ENCODE results near the gene JTB.

JTB gene

DNA sequence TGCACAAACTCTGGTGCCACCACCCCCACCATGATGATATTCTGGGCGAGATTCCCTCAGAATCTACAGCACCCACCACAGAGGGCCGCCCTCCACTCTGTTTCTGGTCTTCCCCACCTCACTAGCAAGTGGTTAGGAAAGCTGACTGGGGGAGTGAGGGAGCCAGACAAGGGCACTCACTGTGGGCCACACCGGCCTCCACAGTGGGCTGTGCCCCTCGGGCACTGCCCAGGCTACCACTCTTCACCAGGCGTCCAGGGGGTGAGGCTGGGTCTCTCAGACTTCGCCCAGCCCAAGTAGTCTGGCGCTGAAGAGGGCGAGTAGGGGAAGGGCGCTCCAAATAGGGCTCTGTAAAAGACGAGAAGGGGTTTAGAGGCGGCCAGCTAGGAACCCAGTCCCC is 43.5 kb downstream of the JTB start:
- no peak overlapping the region for H3K27ac ChIP-seq
- TF ChIP-seq, protein P1, sequence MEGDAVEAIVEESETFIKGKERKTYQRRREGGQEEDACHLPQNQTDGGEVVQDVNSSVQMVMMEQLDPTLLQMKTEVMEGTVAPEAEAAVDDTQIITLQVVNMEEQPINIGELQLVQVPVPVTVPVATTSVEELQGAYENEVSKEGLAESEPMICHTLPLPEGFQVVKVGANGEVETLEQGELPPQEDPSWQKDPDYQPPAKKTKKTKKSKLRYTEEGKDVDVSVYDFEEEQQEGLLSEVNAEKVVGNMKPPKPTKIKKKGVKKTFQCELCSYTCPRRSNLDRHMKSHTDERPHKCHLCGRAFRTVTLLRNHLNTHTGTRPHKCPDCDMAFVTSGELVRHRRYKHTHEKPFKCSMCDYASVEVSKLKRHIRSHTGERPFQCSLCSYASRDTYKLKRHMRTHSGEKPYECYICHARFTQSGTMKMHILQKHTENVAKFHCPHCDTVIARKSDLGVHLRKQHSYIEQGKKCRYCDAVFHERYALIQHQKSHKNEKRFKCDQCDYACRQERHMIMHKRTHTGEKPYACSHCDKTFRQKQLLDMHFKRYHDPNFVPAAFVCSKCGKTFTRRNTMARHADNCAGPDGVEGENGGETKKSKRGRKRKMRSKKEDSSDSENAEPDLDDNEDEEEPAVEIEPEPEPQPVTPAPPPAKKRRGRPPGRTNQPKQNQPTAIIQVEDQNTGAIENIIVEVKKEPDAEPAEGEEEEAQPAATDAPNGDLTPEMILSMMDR (conservative IDR thresholded peaks at IDR 0.05) = no peak

DNA sequence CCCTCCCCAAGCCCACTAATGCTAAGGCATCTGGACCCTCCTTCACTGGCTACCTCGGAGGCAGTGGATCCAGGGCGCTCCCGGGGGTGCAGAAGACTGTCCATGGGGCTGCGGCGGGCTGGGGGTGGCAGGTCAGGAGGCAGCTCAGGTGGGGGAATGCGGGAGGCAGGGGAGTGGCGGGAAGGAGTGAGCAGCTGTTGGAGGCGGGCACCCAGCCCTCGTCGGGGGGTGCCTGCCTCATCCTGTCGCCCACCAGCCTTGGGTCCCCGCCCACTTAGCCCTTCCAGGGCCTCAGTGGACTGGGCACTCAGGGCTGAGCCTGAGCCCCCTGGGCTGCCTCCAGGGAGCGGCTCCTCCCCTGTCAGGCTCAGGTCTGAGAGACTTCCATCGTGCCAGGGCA is 44.0 kb downstream of the JTB start:
- H3K27ac ChIP-seq = no peak overlapping the region
- TF ChIP-seq, protein P1 (conservative IDR thresholded peaks at IDR 0.05) = no peak

DNA sequence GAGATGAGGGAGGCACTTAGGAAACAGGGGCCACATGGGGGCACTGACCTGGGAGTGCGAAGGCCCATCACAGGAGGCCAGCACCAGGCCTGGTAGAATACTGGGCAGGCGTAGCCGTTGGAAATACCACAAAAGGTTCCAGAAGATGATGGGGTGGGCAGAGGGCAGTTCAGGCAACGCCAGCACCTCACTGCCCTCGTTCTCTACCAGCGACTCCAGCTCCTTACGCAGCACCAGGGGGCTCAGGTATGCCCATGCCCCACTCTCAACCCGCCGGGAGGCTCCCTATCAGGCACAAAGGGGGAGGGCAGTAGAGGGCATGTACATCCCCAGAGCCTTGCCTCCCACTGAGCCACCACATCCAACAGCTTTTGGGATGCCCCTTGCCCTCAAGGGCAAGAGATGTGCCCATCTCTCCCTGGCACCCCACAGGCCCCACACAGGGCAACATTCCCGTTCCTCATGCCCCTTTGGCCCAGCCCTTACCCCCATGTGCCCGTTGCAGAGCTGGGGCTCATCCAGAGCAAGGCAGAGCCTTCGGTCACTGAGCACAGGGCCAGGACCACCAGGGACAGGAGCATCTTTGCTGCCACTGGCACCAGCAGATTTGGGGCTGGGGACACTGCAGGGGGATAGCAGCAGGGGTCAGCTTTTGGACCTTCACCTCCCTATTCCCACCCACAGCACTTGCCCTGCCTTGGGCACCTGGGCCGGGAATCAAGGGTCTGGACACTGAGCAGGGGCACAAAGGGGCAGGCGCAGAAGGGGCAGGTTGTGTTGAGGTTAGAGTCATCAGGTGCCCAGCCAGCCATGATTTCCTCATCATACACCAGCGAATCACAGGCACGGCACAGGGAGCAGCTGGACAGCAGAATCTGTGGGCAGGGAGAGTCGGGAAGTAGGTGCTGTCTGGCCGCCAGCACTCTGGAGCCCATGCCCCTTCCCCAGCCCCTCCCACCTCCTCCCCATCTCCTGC is 45.0 kb downstream of the JTB start:
- no peak overlapping the region for H3K27ac ChIP-seq
- TF ChIP-seq, protein P1 (conservative IDR thresholded peaks at IDR 0.05) = no peak

DNA sequence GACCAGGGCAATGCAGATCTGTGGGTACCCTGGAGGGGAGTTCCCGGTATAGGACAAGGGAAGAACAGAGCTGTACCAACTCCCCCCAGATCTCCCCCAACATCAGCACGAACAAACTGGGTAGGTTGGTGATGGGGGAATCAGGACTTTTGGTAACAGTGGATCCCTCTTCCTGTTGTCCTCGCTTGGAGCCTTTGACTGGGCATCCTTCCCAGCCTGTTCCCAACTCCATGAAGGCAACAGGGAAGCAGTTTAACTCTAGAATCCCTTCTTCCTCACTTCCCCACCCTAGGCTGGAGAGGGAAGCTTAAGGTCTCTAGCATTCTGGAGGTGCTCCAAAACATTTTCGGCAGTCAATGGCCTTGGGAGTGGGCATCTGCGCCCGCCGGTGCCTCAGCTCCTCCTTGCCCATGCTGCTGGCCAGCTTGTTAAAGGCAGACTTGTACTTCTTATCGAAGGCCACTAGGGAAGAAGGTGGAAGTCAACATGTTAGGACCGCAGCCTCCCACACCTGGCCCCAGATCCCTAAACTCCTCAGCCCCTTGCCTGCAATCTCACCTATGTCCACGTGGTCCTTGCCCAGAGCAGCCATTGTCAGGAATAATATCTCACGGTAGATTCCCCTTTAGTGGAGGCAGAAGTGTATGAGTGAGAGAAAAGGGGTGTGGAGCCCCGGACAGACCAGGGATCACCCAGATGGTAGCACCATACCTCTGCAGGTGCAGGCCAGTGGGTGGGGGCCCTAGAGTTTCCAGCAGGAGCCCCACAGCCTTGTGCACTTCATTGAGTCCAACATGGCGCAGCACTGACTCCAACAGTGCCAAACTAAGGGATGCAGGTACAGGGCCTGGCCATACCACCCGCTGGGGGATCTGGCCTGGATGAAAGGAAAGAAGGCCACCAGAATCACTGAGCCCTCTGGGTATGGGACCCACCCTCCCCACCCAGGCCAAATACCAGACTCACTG is 47.2 kb downstream of the JTB start:
- TF ChIP-seq, protein P1 (conservative IDR thresholded peaks at IDR 0.05) = no peak
- no peak overlapping the region for H3K27ac ChIP-seq

DNA sequence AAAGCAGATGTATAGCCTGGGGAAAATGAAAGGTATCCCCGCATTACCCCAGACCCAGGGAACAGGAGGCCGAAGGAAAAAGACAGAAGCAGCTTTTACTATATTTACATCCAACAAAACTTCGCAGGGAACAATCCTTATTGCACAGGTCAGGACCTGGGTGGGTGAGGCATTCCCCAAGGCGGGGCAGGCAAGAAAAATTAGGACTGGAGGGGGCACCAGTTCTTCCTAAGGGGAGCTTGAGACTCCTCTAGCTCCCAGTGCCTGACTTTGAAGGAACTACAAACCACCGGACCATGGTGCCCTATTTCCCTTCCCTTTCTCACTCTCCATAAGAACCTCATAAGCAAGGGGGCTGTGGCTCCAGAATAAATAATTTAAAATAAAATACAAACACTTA is 48.0 kb downstream of the JTB start:
- TF ChIP-seq, protein P1 (conservative IDR thresholded peaks at IDR 0.05) = no peak
- H3K27ac ChIP-seq = no peak overlapping the region

DNA sequence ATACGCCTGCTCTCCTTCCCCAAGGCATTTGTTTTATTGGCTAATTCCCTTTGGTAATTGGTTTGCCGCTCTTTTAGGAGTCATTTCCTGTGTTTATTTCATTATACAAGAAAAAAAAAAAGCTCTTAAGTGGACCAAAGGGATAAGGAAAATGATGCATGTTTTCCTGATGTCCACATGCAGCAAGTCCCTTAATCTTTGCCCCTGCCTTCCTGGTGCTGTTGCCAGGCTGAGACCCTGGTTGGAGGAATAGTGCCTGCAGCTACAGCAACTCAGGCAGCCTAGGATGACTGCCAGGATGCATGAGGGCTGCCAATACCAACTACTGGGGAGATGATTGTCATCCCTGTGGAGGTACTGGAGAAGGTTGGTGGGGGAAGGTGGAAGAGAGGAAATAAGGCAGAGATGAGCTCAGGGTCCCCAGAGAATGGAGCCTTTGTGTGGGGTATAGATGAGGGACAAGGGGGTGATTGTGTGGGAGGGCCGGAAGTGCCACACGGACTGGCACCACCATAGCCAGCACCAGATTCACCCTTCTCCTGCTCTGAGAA is 48.6 kb downstream of the JTB start:
- TF ChIP-seq, protein P1 (conservative IDR thresholded peaks at IDR 0.05) = no peak
- H3K27ac ChIP-seq = no peak overlapping the region

DNA sequence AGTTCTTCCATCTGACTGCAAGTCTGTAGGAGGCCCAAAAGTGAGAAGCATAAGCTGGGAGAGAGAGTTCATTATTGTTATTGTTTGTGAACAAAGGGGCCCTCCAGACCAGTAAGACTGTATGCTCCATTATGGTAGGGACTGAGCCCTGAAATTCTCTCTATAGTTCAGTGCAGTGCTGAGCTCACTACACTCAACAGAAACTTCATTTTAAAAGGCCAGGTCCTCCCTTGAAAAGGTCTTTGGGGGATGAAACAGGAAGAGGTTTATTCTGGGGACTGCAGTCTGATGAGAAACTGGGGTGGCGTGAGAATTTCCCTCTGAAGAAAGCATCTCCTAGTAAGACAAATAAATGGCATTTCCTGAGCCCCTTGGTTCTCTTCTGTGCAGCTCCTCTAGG is 49.2 kb downstream of the JTB start:
- TF ChIP-seq, protein P1 (conservative IDR thresholded peaks at IDR 0.05) = no peak
- no peak overlapping the region for H3K27ac ChIP-seq
